Activated naive CD4-positive, alpha-beta T cell (primary cell): ENCODE measurements around the gene STYK1.
"Not testable (repeated sequence)": the region's sequence is repeated elsewhere in the genome, so short reads cannot be mapped to it uniquely, and the experiment has no call there.

Experiments used
- DNase-seq, 4 experiments: peaks; one replicate each; lab custom pipeline; 2025; lab: John Stamatoyannopoulos, UW

Gene STYK1

GRCh38 chr12:10689146-10689545 is 15.3 kb upstream of the STYK1 start:
- no peak for DNase-seq

- DNase-seq: no peak
These were observed 14.2 kb upstream of the STYK1 start for GRCh38 chr12:10688042-10688441.

- DNase-seq: no peak
These were observed 1.5 kb downstream of the STYK1 start for GRCh38 chr12:10672231-10672868.

GRCh38 chr12:10669533-10669932 is 4.3 kb downstream of the STYK1 start:
- DNase-seq: no peak

- no peak for DNase-seq
These were observed 5.3 kb downstream of the STYK1 start for GRCh38 chr12:10668526-10668925.

GRCh38 chr12:10667581-10667980 is 6.3 kb downstream of the STYK1 start:
- DNase-seq: no peak

GRCh38 chr12:10664499-10664898 is 9.4 kb downstream of the STYK1 start:
- no peak for DNase-seq

GRCh38 chr12:10663869-10664268 is 10.0 kb downstream of the STYK1 start:
- no peak for DNase-seq

GRCh38 chr12:10661338-10661737 is 12.5 kb downstream of the STYK1 start:
- no peak for DNase-seq

- DNase-seq: no peak
These were observed 19.8 kb downstream of the STYK1 start for GRCh38 chr12:10654003-10654402.

GRCh38 chr12:10652192-10652591 is 21.7 kb downstream of the STYK1 start:
- no peak for DNase-seq

- not testable (repeated sequence) for DNase-seq
These were observed 27.3 kb downstream of the STYK1 start for GRCh38 chr12:10646576-10646975.

GRCh38 chr12:10645910-10646309 is 27.9 kb downstream of the STYK1 start:
- no peak for DNase-seq

- DNase-seq: no peak
These were observed 31.9 kb downstream of the STYK1 start for GRCh38 chr12:10641735-10642500.

GRCh38 chr12:10638728-10639127 is 35.1 kb downstream of the STYK1 start:
- no peak for DNase-seq

GRCh38 chr12:10636611-10637010 is 37.2 kb downstream of the STYK1 start:
- no peak for DNase-seq

GRCh38 chr12:10636124-10636523 is 37.7 kb downstream of the STYK1 start:
- DNase-seq: no peak

- DNase-seq: no peak
These were observed 38.5 kb downstream of the STYK1 start for GRCh38 chr12:10635306-10635705.

GRCh38 chr12:10634427-10634826 is 39.4 kb downstream of the STYK1 start:
- no peak for DNase-seq

- no peak for DNase-seq
These were observed 40.3 kb downstream of the STYK1 start for GRCh38 chr12:10633541-10633940.

GRCh38 chr12:10632226-10632625 is 41.6 kb downstream of the STYK1 start:
- DNase-seq: no peak

GRCh38 chr12:10624605-10625004 is 49.2 kb downstream of the STYK1 start:
- DNase-seq: no peak

GRCh38 chr12:10623131-10623530 is 50.7 kb downstream of the STYK1 start:
- no peak for DNase-seq

- no peak for DNase-seq
These were observed 52.6 kb downstream of the STYK1 start for GRCh38 chr12:10621278-10621677.
